NT2/D1 (cell line): ENCODE data around the gene AK8.
"Not testable (repeated sequence)": the region's sequence is repeated elsewhere in the genome, so short reads cannot be mapped to it uniquely, and the experiment has no call there.

ENCODE experiments used
- DNase-seq: peaks from one replicate; pipeline ENCODE4 v3.0.0-alpha.2; 2011; ENCODE audit warnings: low read depth, low spot score
- H3K27me3 ChIP-seq: 2 replicates; pipeline ENCODE4 v1.6.0; 2011; ENCODE audit warnings: mild to moderate bottlenecking; ENCODE audit not compliant: insufficient read length, insufficient read depth
- H3K36me3 ChIP-seq: 2 replicates; pipeline ENCODE4 v1.6.1; 2011; ENCODE audit warnings: mild to moderate bottlenecking, low read length, mixed read lengths; ENCODE audit not compliant: insufficient read depth, insufficient read length
- H3K4me1 ChIP-seq: 2 replicates; pipeline ENCODE4 v1.5.1; 2011; ENCODE audit not compliant: insufficient read depth, insufficient read length
- H3K4me3 ChIP-seq: 2 replicates; pipeline ENCODE4 v1.5.1; 2011; ENCODE audit warnings: low read depth; ENCODE audit not compliant: insufficient read length
- H3K9ac ChIP-seq: 2 replicates; pipeline ENCODE4 v1.6.0; 2011; ENCODE audit warnings: low read depth; ENCODE audit not compliant: insufficient read length
- H3K9me3 ChIP-seq: 2 replicates; pipeline ENCODE4 v1.5.1; 2011; ENCODE audit warnings: mild to moderate bottlenecking, low read length; ENCODE audit not compliant: insufficient read depth
- SUZ12 ChIP-seq: IDR thresholded peaks from 2 replicates; pipeline ENCODE4 v1.6.1; 2011; ENCODE audit not compliant: insufficient read length, insufficient read depth; ENCODE audit errors: extremely low read depth
- YY1 ChIP-seq: IDR thresholded peaks from 2 replicates; pipeline ENCODE4 v1.6.1; 2011; ENCODE audit not compliant: insufficient read length, insufficient read depth
- ZNF274 ChIP-seq: IDR thresholded peaks from 2 replicates; pipeline ENCODE4 v1.6.1; 2011; ENCODE audit warnings: mild to moderate bottlenecking, low read depth, low read length

Gene AK8

DNA sequence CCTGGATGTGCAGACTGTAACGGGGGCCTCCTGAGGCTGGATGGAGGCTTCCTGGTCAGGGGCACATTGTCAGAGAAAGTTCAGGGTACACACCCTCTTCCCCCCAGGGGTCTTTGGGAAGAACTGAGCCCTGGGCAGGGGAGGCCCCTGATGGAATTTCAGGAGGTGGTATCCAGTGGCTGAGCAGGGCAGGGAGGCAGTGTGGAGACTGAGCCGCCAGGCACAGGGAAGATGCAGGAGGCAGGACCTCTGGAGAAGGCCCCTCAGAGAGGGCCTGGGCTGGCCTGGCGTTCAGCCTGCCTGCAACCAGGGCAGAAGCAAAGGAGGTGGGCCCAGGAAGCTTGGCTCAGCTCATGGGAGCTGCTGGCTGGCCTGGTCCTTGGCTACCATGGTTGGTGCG, 154.3 kb downstream of the AK8 start:
- Histone ChIP-seq H3K9me3 (no peaks in the 10 kb centered on the region), H3K27me3 (no peaks in the 10 kb centered on the region), H3K4me1 (peaks cover 16% of the 10 kb centered on the region), H3K9ac (no peak overlapping the region), H3K4me3 (no peak overlapping the region), H3K36me3 (no peaks in the 10 kb centered on the region)
- TF ChIP-seq YY1 (no peak), ZNF274 (no peak), SUZ12 (no peak)
- no peak for DNase-seq

GRCh38 chr9:132722564-132723065, 155.5 kb downstream of the AK8 start:
- DNase-seq = no peak
- Histone ChIP-seq H3K9me3 (no peaks in the 10 kb centered on the region), H3K27me3 (no peaks in the 10 kb centered on the region), H3K4me3 (no peak overlapping the region), H3K36me3 (no peaks in the 10 kb centered on the region), H3K9ac (no peak overlapping the region), H3K4me1 (peaks cover 16% of the 10 kb centered on the region)
- TF ChIP-seq SUZ12 = no peak
- TF ChIP-seq YY1 = no peak
- TF ChIP-seq ZNF274 = no peak

DNA sequence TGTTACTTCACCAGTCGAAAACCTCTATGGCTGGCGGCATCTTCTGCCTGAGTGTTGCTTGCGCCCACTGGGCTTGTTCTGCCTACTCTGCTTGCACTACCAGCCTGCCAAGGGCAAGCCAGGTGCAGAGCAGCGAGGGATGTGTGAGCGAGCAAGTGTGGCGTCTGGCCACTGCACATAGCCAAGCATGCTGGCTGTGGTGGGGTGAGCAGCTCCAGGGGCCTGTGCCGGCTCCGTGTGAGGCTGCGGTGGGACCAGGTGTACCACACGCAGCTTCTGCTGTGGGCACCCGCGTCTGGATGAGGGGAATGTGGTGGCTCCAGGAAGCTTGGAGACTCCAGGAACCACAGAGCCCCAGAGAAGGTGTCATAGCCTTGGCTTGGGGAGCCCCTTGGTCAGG, 156.4 kb downstream of the AK8 start:
- no peak for DNase-seq
- peaks cover 16% of the 10 kb centered on the region for H3K4me1 ChIP-seq
- no peaks in the 10 kb centered on the region for H3K36me3 ChIP-seq
- no peak overlapping the region for H3K4me3 ChIP-seq
- TF ChIP-seq ZNF274 (no peak), YY1 (no peak), SUZ12 (no peak)
- H3K27me3 ChIP-seq = peaks cover 2% of the 10 kb centered on the region
- no peak overlapping the region for H3K9ac ChIP-seq
- no peaks in the 10 kb centered on the region for H3K9me3 ChIP-seq

DNA sequence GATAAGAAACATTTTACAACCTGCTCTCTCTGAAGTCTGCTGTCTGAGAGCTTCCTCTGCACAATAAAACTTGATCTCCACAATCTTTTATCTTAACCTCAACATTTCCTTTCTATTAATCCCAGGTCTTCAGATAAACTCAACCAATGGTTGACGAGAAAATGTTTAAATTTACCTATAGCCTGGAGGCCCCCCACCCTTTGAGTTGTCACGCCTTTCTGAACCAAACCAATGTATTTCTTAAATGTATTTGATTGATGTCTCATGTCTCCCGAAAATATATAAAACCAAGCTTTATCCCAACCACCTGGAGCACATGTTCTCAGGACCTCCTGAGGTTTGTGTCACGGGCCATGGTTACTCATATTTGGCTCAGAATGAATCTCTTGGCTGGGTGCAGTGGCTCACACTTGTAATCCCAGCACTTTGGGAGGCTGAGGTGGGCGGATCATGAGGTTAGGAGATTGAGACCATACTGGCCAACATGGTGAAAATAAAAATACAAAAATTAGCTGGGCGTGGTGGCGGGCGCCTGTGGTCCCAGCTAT, 159.6 kb downstream of the AK8 start:
- H3K9ac ChIP-seq, H3K4me1 ChIP-seq, H3K4me3 ChIP-seq, DNase-seq, H3K36me3 ChIP-seq, H3K27me3 ChIP-seq, H3K9me3 ChIP-seq: not testable (repeated sequence)

GRCh38 chr9:132717326-132717945, 160.6 kb downstream of the AK8 start:
- Histone ChIP-seq H3K4me3 (no peak overlapping the region), H3K9ac (no peak overlapping the region), H3K27me3 (peaks cover 2% of the 10 kb centered on the region), H3K4me1 (peaks cover 2% of the 10 kb centered on the region), H3K36me3 (no peaks in the 10 kb centered on the region), H3K9me3 (no peaks in the 10 kb centered on the region)
- TF ChIP-seq YY1 (no peak), ZNF274 (no peak)
- DNase-seq = no peak

GRCh38 chr9:132716007-132716406, 162.1 kb downstream of the AK8 start:
- Histone ChIP-seq H3K36me3 (no peaks in the 10 kb centered on the region), H3K4me1 (peaks cover 2% of the 10 kb centered on the region), H3K9ac (no peak overlapping the region), H3K27me3 (peaks cover 2% of the 10 kb centered on the region), H3K4me3 (no peak overlapping the region), H3K9me3 (no peaks in the 10 kb centered on the region)
- DNase-seq = no peak
- TF ChIP-seq YY1 (no peak), ZNF274 (no peak), SUZ12 (no peak)

DNA sequence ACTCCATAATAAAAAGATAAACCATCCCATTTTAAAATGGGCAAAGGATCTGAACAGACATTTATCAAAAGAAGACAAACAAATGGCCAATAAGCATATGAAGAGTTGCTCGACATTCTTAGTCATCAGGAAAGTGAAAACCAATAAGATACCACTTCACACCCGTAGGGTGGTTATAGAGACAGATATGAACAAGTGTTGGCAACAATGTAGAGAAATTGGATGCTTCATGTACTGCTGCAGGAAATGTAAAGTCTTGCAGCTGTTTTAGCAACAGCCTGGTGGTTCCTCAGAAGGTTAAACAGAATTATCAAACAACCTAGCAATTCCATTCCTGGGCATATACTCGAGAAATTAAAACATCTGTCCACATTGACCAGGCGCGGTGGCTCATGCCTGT, 165.3 kb downstream of the AK8 start:
- no peak overlapping the region for H3K9ac ChIP-seq
- H3K36me3 ChIP-seq = no peaks in the 10 kb centered on the region
- TF ChIP-seq ZNF274 = no peak
- TF ChIP-seq SUZ12 = no peak
- TF ChIP-seq YY1 = no peak
- H3K4me3 ChIP-seq = no peak overlapping the region
- H3K4me1 ChIP-seq = no peaks in the 10 kb centered on the region
- no peaks in the 10 kb centered on the region for H3K9me3 ChIP-seq
- peaks cover 2% of the 10 kb centered on the region for H3K27me3 ChIP-seq
- DNase-seq = no peak
